DMS153 (cell line): Measurements from ENCODE around the gene DMTF1.
"Not testable (repeated sequence)": the region's sequence is repeated elsewhere in the genome, so short reads cannot be mapped to it uniquely, and the experiment has no call there.

Experiments
- DNase-seq: peaks from one replicate; lab custom pipeline; 2025; lab: John Stamatoyannopoulos, UW

DMTF1 gene

DNA sequence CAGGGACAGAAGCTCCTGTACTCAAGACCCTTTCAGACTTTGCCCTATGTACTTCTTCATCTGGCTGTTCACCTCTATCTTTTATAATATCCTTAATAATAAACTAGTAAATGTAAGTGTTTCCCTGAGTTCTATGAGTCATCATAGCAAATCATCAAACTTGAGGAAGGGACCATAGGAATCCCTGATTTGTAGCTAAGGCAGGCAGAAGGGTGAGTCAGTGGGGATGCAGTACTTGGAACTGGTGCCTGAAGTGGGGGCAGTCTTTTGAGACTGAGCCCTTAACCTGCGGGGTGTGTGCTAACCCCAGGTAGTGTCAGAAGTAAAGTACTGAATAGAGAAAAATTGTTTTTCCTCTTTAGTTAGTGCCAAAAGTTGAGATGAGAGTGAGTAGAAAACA lies 73.4 kb downstream of the DMTF1 start:
- no peak for DNase-seq

DNA sequence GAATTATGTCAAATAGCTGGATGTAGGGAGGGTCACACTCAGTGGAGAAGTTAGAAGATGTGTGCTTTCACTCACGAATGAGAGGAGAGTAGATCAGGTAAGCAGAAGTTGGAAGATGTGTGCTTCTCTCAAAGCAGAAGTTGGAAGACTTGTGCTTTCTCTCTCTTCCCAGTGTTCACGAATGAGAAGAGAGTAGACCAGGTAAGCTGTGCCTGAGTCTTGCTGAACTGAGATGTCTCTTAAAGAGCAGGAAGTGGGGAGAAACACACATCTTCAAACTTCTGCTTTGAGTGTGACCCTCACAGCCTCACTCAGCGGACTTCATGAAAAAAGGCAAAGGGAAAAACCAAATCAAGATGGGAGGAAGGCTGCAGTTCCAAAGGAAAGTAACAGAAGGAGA lies 74.2 kb downstream of the DMTF1 start:
- DNase-seq, result no peak

- DNase-seq, result no peak
Measured at GRCh38 chr7:87231258-87231657, 79.0 kb downstream of the DMTF1 start.

- DNase-seq, result no peak
Measured at GRCh38 chr7:87231711-87232110, 79.5 kb downstream of the DMTF1 start.

DNA sequence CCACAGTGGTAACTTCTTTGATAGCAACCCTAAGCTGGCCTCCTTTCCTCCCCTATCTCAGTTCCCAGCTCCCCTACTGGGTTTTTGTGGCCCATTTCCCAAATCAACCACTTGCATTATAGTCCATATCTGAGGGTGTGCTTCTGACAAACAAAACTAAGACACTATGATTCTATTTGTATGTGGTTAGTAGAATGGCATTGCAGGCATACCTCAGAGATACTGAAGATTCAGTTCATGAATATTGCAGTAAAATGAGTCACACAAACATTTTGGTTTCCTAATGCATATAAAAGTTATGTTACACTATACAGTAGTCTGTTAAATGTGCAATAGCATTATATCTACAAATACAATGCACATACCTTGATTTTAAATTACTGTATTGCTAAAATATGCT lies 82.7 kb downstream of the DMTF1 start:
- DNase-seq, result no peak

DNA sequence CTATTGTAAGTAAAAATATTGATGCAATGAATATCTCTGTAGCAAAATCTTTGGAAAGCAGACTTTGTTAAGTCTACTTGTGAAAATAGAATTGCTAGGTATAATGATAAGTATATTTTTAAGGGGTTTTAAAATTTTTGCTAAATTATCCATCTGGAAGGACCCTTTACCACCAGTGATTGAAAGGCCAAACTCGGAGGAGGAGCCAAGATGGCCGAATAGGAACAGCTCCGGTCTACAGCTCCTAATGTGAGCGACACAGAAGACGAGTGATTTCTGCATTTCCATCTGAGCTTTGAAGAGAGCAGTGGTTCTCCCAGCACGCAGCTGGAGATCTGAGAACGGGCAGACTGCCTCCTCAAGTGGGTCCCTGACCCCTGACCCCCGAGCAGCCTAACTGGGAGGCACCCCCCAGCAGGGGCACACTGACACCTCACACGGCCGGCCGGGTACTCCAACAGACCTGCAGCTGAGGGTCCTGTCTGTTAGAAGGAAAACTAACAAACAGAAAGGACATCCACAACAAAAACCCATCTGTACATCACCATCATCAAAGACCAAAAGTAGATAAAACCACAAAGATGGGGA lies 86.3 kb downstream of the DMTF1 start:
- not testable (repeated sequence) for DNase-seq

- DNase-seq, result not testable (repeated sequence)
Measured at GRCh38 chr7:87245671-87246070, 93.4 kb downstream of the DMTF1 start.
